GM13976 (cell line): ENCODE data around the gene FAM222A.

Experiments used
- DNase-seq: peaks from one replicate; pipeline ENCODE4 v3.0.0; 2012; ENCODE audit warnings: low spot score
- in situ Hi-C: fragments of 300-500 bp; cut with MboI; formaldehyde crosslinking; loops from one replicate; pipeline ENCODE4 v1.12.0; 2022; ENCODE audit warnings: low sequenced_read_pairs, mixed read lengths, inconsistent platforms; ENCODE audit not compliant: unreplicated experiment
- TF ChIP-seq, protein P1 (sequence below): IDR thresholded peaks from 2 replicates; pipeline ENCODE4 v1.5.1; 2012; ENCODE audit warnings: borderline replicate concordance, mild to moderate bottlenecking; ENCODE audit not compliant: insufficient read depth; ENCODE audit errors: extremely low read depth, missing control alignments, control extremely low read depth

Gene FAM222A

DNA sequence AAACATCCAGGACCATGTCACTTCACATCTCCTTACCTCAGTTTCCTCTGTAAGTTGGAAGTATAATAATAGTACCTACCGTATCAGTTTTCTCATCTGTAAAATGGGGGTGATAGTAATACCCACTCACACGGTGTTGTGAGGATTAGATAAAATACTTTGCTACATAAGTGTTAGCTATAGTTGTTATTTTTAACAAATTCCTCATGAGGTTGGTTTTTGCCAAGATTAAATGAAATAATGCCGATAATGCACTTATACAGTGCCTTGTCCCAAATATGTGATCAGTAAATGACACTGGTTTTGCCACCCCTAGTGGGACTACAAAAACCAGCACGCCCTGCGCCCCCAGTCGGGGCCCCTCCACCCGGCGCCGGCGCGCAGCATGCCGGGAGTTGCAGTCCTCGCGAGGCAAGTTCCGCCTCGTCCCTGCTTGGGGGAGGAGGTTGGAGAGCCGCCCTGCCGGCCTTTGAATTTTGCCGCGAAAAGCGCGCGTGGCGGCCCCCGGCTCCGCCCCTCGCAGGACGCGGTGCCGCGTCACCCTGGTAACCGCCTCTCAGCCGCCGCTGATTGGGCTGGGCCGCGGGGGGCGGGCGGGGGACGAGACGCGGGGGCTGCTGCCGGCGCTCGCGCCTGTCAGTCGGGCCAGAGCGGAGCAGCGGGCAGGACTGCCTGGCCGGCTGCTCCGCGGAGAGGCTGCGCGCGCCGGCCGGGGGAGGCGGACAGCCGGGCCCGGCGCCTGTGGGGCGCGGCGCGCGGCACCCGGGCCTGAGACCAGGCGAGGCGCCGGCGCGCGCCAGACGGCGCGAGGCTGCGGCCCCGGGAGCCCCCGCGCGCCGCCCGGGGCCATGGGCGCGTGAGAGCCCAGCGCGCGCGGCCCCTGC is at the start of gene FAM222A:
FAM222A (plus strand) TSS at position 639 of the 884 bp plus-strand sequence. CDS start 30,322 bp downstream, outside the sequence.
- in situ Hi-C loops: no loop called here
- DNase-seq: peak; percentile 98
- TF ChIP-seq, protein P1, sequence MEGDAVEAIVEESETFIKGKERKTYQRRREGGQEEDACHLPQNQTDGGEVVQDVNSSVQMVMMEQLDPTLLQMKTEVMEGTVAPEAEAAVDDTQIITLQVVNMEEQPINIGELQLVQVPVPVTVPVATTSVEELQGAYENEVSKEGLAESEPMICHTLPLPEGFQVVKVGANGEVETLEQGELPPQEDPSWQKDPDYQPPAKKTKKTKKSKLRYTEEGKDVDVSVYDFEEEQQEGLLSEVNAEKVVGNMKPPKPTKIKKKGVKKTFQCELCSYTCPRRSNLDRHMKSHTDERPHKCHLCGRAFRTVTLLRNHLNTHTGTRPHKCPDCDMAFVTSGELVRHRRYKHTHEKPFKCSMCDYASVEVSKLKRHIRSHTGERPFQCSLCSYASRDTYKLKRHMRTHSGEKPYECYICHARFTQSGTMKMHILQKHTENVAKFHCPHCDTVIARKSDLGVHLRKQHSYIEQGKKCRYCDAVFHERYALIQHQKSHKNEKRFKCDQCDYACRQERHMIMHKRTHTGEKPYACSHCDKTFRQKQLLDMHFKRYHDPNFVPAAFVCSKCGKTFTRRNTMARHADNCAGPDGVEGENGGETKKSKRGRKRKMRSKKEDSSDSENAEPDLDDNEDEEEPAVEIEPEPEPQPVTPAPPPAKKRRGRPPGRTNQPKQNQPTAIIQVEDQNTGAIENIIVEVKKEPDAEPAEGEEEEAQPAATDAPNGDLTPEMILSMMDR: no peak

GRCh38 chr12:109664402-109664801 is 49.2 kb upstream of the FAM222A start:
- TF ChIP-seq, protein P1: no peak
- no peak for DNase-seq
- in situ Hi-C loops: no loop called here

GRCh38 chr12:109666068-109666467 is 47.6 kb upstream of the FAM222A start:
- no peak for DNase-seq
- in situ Hi-C loops: no loop called here
- TF ChIP-seq, protein P1: no peak

DNA sequence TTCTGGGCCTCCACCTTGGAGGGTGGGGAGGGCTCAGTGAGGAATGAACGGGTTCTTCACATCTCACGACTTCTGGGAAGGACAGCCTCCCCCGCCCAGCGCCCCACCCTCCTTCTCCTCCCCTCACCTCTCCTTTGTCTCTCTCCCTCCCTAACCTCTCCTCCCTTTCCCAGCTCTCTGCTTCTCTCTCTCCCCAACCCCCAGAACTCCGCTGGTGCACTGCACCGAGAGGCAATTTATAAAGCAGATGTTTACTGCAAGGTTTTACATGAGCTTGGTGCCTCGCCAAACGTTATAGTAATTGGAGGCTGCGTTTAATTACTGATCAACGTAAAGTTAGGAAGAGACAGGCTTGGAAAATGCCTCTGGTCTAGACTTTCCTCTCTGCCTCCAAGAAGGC is 42.9 kb upstream of the FAM222A start:
- TF ChIP-seq, protein P1: no peak
- no peak for DNase-seq
- in situ Hi-C loops: no loop called here

- TF ChIP-seq, protein P1: no peak
- in situ Hi-C loops: no loop called here
These were observed 42.1 kb upstream of the FAM222A start for GRCh38 chr12:109671502-109671901.

DNA sequence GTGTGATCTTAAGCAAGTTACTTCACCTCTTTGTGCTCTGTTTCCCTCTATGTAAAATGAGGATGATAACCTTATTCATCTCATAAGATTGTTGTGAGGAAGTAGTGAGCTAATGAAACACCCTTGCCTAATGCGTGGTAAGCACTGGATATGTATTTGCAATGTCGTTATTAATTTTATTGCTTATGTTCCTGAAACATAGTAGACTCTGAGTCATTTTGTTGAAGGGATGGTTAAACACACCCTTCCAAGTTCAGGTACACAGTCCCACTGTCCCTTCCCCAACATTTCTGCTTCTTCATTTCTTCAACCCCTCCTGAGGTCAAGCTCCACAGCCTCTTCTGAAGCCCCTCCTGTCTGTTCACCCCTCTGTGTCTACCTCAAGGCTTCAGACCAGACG is 40.2 kb upstream of the FAM222A start:
- TF ChIP-seq, protein P1: no peak
- DNase-seq: no peak
- in situ Hi-C loops: no loop called here

More at GRCh38 chr12:109671502-109671901, 42.1 kb upstream of the FAM222A start:
- no peak for DNase-seq
